ENCODE measurements around the gene DGAT2L6.

DGAT2L6 gene

DNA sequence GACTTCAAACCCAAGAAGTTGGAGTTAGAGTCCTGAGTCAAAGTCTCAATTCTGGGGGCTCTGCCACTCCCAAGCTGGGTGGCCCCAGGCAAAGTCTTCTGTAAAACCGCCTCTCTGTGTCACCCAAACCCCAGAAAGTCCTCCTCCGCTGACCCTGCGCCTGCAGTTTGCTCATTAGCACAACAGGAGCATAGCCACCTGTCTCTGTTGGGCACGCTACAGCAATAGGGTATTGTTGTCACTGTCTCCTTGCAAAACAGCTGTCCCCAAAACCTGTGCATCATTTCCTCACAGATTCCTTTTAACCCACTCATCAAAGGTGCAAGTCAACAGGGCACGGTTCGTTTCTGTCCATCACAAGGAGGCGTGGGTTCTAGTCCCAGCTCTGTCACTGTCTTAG is 8.0 kb upstream of the DGAT2L6 start:
- no peak for DNase-seq (ENCODE audit: low read depth)
- H3K4me3 ChIP-seq (ENCODE audit: low read depth, low read length) = no peak overlapping the region
- TF ChIP-seq, protein P1, sequence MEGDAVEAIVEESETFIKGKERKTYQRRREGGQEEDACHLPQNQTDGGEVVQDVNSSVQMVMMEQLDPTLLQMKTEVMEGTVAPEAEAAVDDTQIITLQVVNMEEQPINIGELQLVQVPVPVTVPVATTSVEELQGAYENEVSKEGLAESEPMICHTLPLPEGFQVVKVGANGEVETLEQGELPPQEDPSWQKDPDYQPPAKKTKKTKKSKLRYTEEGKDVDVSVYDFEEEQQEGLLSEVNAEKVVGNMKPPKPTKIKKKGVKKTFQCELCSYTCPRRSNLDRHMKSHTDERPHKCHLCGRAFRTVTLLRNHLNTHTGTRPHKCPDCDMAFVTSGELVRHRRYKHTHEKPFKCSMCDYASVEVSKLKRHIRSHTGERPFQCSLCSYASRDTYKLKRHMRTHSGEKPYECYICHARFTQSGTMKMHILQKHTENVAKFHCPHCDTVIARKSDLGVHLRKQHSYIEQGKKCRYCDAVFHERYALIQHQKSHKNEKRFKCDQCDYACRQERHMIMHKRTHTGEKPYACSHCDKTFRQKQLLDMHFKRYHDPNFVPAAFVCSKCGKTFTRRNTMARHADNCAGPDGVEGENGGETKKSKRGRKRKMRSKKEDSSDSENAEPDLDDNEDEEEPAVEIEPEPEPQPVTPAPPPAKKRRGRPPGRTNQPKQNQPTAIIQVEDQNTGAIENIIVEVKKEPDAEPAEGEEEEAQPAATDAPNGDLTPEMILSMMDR (IDR thresholded peaks at IDR 0.05; ENCODE audit: insufficient read depth, low read depth, low read length, missing control alignments) = no peak

DNA sequence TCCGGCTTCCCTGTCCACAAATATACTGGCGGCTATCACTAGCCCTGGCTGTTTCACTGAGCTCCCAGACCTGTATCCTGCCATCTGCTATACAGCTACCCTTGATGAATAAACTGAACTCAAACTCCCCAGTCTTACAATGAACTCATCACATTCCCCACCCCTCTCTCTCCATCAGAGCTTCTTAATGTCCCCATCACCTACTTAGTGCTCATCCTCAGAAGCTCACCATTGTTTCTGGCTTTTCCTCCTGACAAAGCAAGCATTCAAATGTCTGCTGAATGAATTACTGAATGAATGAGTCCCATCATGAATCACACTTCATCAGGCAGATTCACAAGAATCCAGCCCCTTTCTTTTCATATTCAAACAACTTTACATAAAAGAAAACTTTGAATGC is 5.7 kb upstream of the DGAT2L6 start:
- TF ChIP-seq, protein P1 (IDR thresholded peaks at IDR 0.05; ENCODE audit: insufficient read depth, low read depth, low read length, missing control alignments) = no peak
- no peak overlapping the region for H3K4me3 ChIP-seq (ENCODE audit: low read depth, low read length)
- DNase-seq (ENCODE audit: low read depth) = no peak

DNA sequence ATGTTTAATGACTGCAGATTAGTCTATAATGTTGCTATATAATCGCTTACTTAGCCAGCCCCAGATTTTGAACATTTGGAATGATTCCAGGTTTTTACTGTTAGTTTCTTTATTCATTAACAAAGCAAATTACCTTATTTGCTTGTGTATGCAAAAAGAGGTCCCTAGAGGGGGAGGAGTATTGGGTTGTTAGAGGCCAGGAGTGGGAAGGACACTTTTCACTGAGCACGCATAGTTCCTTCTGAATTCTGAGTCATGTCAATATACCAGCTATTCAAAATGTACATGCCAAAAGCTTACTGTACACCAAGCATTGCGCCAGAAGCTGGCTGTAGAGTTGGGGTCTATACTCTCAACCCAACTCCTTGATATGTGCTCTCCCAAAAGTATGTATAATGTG is 5.1 kb upstream of the DGAT2L6 start:
- TF ChIP-seq, protein P1 (IDR thresholded peaks at IDR 0.05; ENCODE audit: insufficient read depth, low read depth, low read length, missing control alignments) = no peak
- no peak for DNase-seq (ENCODE audit: low read depth)
- H3K4me3 ChIP-seq (ENCODE audit: low read depth, low read length) = no peak overlapping the region

DNA sequence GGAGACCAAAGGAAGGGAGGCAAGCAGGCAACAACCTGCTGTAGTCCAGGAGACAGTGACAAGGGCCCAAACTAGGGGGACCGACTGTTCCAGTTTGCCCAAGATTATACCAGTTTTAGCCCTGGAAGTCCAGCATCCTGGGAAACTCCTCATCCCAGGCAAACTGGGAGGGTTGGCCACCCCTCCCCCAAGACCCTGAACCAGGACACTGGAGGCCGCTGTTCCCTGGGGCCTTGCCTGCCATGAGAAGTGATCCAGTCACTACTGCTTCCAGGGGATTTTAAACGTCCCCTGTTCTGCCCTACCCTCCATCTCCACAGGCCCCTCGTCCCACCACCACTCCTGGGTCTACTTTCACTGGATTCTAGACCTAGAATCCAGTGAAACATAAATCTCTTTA is 4.3 kb upstream of the DGAT2L6 start:
- TF ChIP-seq, protein P1 (IDR thresholded peaks at IDR 0.05; ENCODE audit: insufficient read depth, low read depth, low read length, missing control alignments) = no peak
- no peak for DNase-seq (ENCODE audit: low read depth)
- no peak overlapping the region for H3K4me3 ChIP-seq (ENCODE audit: low read depth, low read length)

DNA sequence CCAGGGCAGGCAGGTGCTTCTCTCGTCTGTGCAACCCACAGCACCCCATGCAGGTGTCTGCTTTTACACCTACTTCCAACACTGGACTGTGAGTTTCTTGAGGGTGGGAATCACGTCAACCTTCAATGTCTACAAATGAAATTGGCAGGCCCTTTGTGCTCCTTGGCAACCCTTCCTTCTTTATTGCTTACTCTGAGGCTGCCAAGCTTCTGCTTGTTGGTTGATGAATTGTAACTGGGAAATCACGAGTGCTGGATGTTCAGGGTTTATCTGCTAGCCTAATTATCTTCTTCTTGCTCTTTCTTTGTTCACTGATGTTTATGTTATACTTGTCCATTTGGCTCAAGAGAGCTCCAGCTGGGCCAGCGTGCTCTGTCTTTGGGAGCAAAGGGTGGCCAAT is 2.5 kb upstream of the DGAT2L6 start:
- no peak for DNase-seq (ENCODE audit: low read depth)
- TF ChIP-seq, protein P1 (IDR thresholded peaks at IDR 0.05; ENCODE audit: insufficient read depth, low read depth, low read length, missing control alignments) = no peak
- H3K4me3 ChIP-seq (ENCODE audit: low read depth, low read length) = no peak overlapping the region

DNA sequence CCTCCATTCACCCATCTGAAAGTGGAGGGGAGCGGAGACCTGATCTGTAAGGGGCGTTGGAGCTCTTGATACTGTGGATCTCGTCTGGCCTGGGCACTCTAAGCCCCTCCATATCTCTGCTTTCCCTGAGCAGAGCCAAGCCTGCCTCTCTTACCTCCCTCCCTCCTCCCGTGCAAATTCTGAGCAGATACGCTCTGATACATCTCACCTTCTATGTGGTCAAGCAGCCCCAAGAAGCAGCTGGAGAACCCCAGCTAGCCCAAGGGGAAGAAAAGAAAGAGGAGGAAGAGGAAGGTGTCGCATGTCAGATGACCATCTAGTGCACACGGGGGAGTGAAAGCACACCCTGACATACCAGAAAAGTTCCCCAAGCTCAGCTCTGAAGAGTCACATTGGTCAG is 1.9 kb upstream of the DGAT2L6 start:
- DNase-seq (ENCODE audit: low read depth) = no peak
- TF ChIP-seq, protein P1 (IDR thresholded peaks at IDR 0.05; ENCODE audit: insufficient read depth, low read depth, low read length, missing control alignments) = no peak
- no peak overlapping the region for H3K4me3 ChIP-seq (ENCODE audit: low read depth, low read length)

DNA sequence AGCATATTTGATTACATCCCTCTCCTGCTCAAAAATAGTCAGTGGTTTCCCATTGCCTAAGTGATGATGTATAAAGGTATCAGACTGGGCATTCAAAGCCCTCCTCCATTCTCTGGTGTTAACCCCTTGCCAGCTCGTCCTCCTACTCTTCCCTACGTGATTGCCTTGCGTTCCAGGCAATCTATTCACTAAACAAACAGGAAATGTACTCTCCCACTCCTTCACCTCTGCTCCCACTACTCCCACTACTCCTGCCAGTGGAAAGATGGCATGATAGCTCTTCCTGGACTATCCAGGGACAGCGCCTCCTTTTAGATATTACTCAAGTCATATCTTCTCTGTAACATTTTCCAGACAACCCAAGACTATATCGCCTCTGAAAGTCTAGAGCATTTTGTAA is 5.8 kb downstream of the DGAT2L6 start:
- H3K4me3 ChIP-seq (ENCODE audit: low read depth, low read length) = no peak overlapping the region
- DNase-seq (ENCODE audit: low read depth) = no peak
- TF ChIP-seq, protein P1 (IDR thresholded peaks at IDR 0.05; ENCODE audit: insufficient read depth, low read depth, low read length, missing control alignments) = no peak

Data from GM12865 (cell line).